ENCODE results near the gene TMEM175.

DNA sequence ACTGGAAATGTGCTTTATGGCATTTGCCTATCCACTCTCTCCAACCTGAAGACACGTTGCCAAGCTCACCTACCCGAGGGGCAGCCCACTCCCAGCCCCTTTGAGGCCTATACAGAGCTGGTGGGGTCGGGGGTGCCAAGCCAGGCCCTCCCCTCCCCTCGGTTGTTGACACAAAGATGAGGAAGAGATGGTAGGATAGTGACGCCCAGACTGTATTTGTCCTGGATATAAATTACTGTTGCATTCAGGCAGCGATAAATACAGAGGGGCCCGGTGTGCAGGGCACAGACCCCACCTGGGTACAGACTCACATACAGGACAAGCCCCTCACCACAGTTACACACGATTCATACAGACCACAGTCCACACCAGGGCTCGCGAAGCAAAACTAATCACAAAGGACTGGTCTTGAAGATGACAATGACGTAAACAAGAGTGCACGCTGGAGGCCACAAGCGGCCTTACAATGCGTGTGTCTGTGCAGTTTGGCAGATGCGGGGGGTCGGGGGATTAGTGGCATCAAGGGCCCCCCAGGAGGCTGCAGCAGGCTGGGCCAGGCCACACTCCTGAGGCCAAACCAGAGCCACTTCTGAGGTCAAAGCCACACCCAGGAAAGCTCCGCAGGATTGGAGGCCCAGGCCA is 26.6 kb downstream of the TMEM175 start:
- no peak for TF ChIP-seq POLR2A (IDR thresholded peaks at IDR 0.05)
- TF ChIP-seq, protein P1, sequence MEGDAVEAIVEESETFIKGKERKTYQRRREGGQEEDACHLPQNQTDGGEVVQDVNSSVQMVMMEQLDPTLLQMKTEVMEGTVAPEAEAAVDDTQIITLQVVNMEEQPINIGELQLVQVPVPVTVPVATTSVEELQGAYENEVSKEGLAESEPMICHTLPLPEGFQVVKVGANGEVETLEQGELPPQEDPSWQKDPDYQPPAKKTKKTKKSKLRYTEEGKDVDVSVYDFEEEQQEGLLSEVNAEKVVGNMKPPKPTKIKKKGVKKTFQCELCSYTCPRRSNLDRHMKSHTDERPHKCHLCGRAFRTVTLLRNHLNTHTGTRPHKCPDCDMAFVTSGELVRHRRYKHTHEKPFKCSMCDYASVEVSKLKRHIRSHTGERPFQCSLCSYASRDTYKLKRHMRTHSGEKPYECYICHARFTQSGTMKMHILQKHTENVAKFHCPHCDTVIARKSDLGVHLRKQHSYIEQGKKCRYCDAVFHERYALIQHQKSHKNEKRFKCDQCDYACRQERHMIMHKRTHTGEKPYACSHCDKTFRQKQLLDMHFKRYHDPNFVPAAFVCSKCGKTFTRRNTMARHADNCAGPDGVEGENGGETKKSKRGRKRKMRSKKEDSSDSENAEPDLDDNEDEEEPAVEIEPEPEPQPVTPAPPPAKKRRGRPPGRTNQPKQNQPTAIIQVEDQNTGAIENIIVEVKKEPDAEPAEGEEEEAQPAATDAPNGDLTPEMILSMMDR (IDR thresholded peaks at IDR 0.05): no peak

All from body of pancreas (tissue), 4 donors.